Hepatocyte (in vitro differentiated cells): Measurements from ENCODE around the gene LRRTM2.

Source experiments
- EZH2 ChIP-seq: fragments of 200-600 bp; sonication (generic); IDR thresholded peaks from 2 replicates; pipeline ENCODE4 v1.6.1; 2016; ENCODE audit warnings: antibody characterized with exemption, mild to moderate bottlenecking, borderline replicate concordance
- EZH2phosphoT487 ChIP-seq: fragments of 200-600 bp; sonication (generic); IDR thresholded peaks from one replicate; pipeline ENCODE4 v1.6.1; 2018; ENCODE audit warnings: antibody characterized with exemption, mild to moderate bottlenecking, low read depth, moderate library complexity; ENCODE audit not compliant: unreplicated experiment, severe bottlenecking
- TF ChIP-seq, protein P1 (sequence below): fragments of 200-600 bp; sonication (generic); IDR thresholded peaks from 2 replicates; pipeline ENCODE4 v1.5.1; 2016; ENCODE audit warnings: antibody characterized with exemption, mild to moderate bottlenecking; ENCODE audit not compliant: poor library complexity

DNA sequence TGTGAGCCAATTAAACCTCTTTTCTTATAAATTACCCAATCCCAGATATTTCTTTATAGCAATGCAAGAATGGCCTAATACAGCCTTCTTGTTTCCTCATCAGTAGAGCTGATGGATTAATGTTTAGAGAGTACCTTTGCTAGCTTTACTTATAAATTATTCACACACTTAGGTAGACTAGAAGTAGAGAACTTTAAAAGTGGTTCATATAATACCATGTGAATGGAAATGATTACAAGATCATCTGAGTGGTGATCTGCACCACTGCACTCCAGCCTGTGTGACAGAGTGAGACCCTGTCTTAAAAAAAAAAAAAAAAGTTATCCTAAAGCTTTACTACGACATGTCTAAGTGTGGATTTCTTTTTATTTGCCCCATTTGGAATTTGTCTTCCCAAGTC, 23.2 kb upstream of the LRRTM2 start:
- TF ChIP-seq, protein P1, sequence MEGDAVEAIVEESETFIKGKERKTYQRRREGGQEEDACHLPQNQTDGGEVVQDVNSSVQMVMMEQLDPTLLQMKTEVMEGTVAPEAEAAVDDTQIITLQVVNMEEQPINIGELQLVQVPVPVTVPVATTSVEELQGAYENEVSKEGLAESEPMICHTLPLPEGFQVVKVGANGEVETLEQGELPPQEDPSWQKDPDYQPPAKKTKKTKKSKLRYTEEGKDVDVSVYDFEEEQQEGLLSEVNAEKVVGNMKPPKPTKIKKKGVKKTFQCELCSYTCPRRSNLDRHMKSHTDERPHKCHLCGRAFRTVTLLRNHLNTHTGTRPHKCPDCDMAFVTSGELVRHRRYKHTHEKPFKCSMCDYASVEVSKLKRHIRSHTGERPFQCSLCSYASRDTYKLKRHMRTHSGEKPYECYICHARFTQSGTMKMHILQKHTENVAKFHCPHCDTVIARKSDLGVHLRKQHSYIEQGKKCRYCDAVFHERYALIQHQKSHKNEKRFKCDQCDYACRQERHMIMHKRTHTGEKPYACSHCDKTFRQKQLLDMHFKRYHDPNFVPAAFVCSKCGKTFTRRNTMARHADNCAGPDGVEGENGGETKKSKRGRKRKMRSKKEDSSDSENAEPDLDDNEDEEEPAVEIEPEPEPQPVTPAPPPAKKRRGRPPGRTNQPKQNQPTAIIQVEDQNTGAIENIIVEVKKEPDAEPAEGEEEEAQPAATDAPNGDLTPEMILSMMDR = no peak
- TF ChIP-seq EZH2 (no peak), EZH2phosphoT487 (no peak)
